ENCODE data around the gene HTR3A.

HTR3A gene

DNA sequence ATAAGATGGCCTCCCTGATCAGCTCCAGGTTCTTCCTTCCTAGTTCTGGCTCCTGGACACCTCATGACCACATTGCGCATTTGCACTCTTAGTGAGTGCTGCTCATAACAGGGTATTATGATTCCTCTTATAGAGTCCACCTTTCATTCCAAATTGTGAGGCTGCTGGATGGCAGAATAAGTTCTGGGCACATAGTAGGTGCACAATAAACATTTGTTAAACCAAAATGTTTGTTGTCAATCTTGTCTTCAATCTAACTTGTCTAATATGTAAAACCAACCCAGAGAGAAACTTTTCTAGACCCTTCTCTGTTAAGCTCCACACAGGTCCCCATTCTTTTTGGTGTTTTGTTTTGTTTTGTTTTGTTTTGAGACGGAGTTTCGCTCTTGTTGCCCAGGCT, 62.0 kb downstream of the HTR3A start:
- no peaks in the 10 kb centered on the region for H3K36me3 ChIP-seq (ENCODE audit: control insufficient read depth in 2 of 2, insufficient read depth in 1 of 2, low read length in 2 of 2)
- TF ChIP-seq ZSCAN4 (tag by site-specific recombination; IDR thresholded peaks at IDR 0.05) (no peak), ZNF664 (tag by site-specific recombination; IDR thresholded peaks at IDR 0.05) (peak; percentile 71; the same call in 1 of the 2 replicates)
- CTCF ChIA-PET, result interaction anchor here (0.6 to 5.7 kb wide), 13 partner anchors 8 to 238 kb away, joined by 3 to 86 read pairs (median 4); partner anchors contain the start of genes HTR3B and ZBTB16
- no peak overlapping the region for H3K4me3 ChIP-seq (ENCODE audit: low read depth, low read length)
- POLR2A ChIA-PET, result no interaction called here
- no peaks in the 10 kb centered on the region for H3K9me3 ChIP-seq (ENCODE audit: control insufficient read depth, insufficient read depth, low read depth, low read length)
- no peak overlapping the region; the same call in 1 of the 2 replicates for H3K27ac ChIP-seq (ENCODE audit: extremely low read depth, low read depth, low read length)
- H3K4me1 ChIP-seq (ENCODE audit: control insufficient read depth, insufficient read depth, low read length), result 0 out of 2 replicates have a peak, but pooled peaks cover 5% of the 10 kb centered on the region

GRCh38 chr11:114039551-114039950, 64.6 kb downstream of the HTR3A start:
- Histone ChIP-seq H3K27ac (ENCODE audit: extremely low read depth, low read depth, low read length) (no peak overlapping the region), H3K4me1 (ENCODE audit: control insufficient read depth, insufficient read depth, low read length) (0 out of 2 replicates have a peak, but pooled peaks cover 5% of the 10 kb centered on the region), H3K4me3 (ENCODE audit: low read depth, low read length) (no peak overlapping the region), H3K9me3 (ENCODE audit: control insufficient read depth, insufficient read depth, low read depth, low read length) (no peaks in the 10 kb centered on the region), H3K36me3 (ENCODE audit: control insufficient read depth in 2 of 2, insufficient read depth in 1 of 2, low read length in 2 of 2) (no peaks in the 10 kb centered on the region)
- ChIA-PET CTCF (interaction anchor here (0.6 to 2.8 kb wide), 7 partner anchors 12 to 222 kb away, joined by 3 to 22 read pairs (median 3); no protein-coding TSS in a partner anchor), POLR2A (interaction anchor here (0.6 kb wide), 1 partner anchor 21 kb away, joined by 3 read pairs; no protein-coding TSS in a partner anchor)
- TF ChIP-seq WT1 (tag by site-specific recombination; IDR thresholded peaks at IDR 0.05), result peak; percentile 39; the same call in 1 of the 2 replicates
- TF ChIP-seq ZNF623 (tag by site-specific recombination; IDR thresholded peaks at IDR 0.05), result no peak
- 0 out of 2 replicates have a peak, but pooled peaks have one; percentile 8 for TF ChIP-seq ZNF426 (tag by site-specific recombination; IDR thresholded peaks at IDR 0.05)
- TF ChIP-seq ELK4 (IDR thresholded peaks at IDR 0.05; ENCODE audit: borderline replicate concordance, low read depth, low read length), result no peak

All from HEK293 (cell line).